ENCODE measurements around the gene WLS. TPM values are rescaled to one million over a fixed set of nuclear protein-coding genes. Genes with fewer than 3 reads are reported as not detected.
"Not testable (repeated sequence)": the region's sequence is repeated elsewhere in the genome, so short reads cannot be mapped to it uniquely, and the experiment has no call there.

Gene WLS
- total and polyA plus RNA-seq, 2 experiments from 2014 or later = 113 to 114 TPM

DNA sequence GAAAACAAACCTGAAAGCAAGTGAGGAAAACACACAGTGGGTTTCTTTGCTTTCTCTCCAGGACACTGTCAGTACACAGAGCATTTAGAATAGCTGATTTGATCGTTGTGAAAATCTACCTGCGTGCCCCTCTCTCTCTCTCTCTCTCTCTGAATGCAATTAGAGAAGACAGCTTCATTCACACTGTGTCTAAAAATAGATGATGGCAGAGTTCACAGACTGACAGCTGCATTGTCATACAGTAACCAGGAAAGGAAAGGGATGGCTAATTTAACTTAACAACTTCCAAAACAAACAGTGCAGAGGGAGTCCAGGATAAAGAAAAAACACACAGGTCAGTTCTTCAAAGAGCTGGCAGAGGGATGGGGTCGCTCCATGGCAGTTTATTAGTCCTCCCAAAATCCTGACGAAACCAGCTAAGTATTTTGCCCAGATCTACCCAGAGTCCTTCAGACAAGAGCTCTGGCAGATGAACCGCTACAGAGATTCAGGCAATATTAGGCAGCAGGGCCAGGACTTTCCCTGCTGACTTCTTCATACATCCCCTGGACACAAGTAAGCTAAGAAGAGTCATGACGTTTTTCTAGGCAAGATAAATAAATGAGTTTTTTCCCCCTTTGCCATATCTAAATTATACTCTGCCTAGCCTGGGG lies 58.9 kb downstream of the WLS start:
- H3K4me1 ChIP-seq (ENCODE audit: low read depth) = peaks cover 45% of the 10 kb centered on the region
- peak in 1 of 2 donors; percentile 40 for DNase-seq (ENCODE audit: low read depth in 1 of 2, low spot score in 1 of 2)
- H3K27ac ChIP-seq = peak overlapping the region; percentile 88
- H3K27me3 ChIP-seq = no peaks in the 10 kb centered on the region
- H3K9me3 ChIP-seq (ENCODE audit: low read depth) = no peaks in the 10 kb centered on the region
- no peak overlapping the region for H3K4me3 ChIP-seq
- no peaks in the 10 kb centered on the region for H3K36me3 ChIP-seq
- TF ChIP-seq, protein P1, sequence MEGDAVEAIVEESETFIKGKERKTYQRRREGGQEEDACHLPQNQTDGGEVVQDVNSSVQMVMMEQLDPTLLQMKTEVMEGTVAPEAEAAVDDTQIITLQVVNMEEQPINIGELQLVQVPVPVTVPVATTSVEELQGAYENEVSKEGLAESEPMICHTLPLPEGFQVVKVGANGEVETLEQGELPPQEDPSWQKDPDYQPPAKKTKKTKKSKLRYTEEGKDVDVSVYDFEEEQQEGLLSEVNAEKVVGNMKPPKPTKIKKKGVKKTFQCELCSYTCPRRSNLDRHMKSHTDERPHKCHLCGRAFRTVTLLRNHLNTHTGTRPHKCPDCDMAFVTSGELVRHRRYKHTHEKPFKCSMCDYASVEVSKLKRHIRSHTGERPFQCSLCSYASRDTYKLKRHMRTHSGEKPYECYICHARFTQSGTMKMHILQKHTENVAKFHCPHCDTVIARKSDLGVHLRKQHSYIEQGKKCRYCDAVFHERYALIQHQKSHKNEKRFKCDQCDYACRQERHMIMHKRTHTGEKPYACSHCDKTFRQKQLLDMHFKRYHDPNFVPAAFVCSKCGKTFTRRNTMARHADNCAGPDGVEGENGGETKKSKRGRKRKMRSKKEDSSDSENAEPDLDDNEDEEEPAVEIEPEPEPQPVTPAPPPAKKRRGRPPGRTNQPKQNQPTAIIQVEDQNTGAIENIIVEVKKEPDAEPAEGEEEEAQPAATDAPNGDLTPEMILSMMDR (IDR thresholded peaks at IDR 0.05; ENCODE audit: low read depth, low read length) = no peak

DNA sequence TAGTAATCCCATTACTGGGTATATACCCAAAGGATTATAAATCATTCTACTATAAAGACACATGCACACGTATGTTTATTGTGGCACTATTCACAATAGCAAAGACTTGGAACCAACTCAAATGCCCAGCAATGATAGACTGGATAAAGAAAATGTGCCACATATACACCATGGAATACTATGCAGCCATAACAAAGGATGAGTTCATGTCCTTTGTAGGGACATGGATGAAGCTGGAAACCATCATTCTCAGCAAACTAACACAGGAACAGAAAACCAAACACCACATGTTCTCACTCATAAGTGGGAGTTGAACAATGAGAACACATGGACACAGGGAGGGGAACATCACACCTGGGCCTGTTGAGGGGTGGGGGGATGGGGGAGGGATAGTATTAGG lies 60.5 kb downstream of the WLS start:
- not testable (repeated sequence) for H3K27ac ChIP-seq; H3K27me3 ChIP-seq; H3K9me3 ChIP-seq (ENCODE audit: low read depth); DNase-seq (ENCODE audit: low read depth in 1 of 2, low spot score in 1 of 2); H3K36me3 ChIP-seq; H3K4me3 ChIP-seq
- H3K4me1 ChIP-seq (ENCODE audit: low read depth) = peaks cover 42% of the 10 kb centered on the region

DNA sequence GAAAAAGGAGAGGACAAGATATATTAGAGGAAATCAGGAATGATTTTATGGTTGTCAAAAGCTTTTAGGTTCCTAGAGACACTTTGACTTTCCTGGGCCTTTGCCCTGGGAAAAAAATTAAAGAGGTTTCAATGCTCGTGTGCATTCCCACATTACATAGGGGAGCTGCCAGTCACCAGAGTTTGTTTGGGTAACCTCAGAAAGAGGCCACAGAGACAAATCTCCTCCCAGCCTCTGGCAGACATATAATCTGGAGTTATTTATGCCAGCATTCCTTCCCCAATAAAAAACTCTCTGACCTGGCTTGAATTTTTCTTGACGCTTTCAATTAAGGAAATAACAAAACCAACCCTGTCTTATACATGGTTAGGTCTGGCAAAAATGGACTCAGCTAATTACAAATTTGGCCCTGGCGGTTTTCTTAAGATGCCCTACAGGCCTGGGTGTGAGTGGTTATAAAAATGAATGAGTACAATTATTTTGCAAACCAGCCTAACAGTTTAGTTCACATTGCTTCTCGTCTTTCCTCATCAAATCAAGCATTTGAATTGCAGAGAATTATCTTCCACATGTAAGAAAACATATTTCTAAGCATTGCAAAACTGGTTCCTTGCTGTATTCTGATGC lies 63.7 kb downstream of the WLS start:
- peak in 1 of 2 donors; percentile 12 for DNase-seq (ENCODE audit: low read depth in 1 of 2, low spot score in 1 of 2)
- TF ChIP-seq, protein P1 (IDR thresholded peaks at IDR 0.05; ENCODE audit: low read depth, low read length) = no peak
- H3K9me3 ChIP-seq (ENCODE audit: low read depth) = no peaks in the 10 kb centered on the region
- no peaks in the 10 kb centered on the region for H3K27me3 ChIP-seq
- H3K27ac ChIP-seq = no peak overlapping the region
- no peaks in the 10 kb centered on the region for H3K36me3 ChIP-seq
- H3K4me1 ChIP-seq (ENCODE audit: low read depth) = peaks cover 17% of the 10 kb centered on the region
- no peak overlapping the region for H3K4me3 ChIP-seq

DNA sequence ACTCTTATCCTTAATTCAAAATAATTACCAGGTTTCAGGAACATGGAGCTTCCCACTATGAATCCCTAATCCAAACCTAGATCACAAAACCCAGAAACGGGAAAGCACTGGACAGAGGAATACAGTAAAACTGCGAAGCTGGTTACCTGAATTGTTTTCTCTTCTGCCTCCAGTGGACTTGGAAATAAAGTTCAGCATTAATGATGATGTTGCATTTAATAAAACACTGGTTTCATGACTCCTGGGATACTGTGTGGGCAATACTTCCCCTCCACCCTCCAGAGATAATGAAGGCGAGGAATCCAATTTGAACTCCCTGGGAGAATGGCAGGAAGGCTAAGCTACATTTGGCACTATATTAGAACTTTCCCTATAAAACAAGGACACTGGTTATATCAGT lies 65.1 kb downstream of the WLS start:
- TF ChIP-seq, protein P1 (IDR thresholded peaks at IDR 0.05; ENCODE audit: low read depth, low read length) = no peak
- DNase-seq (ENCODE audit: low read depth in 1 of 2, low spot score in 1 of 2) = no peak
- no peak overlapping the region for H3K27ac ChIP-seq
- H3K36me3 ChIP-seq = no peaks in the 10 kb centered on the region
- no peak overlapping the region for H3K4me3 ChIP-seq
- H3K4me1 ChIP-seq (ENCODE audit: low read depth) = peaks cover 9% of the 10 kb centered on the region
- no peaks in the 10 kb centered on the region for H3K9me3 ChIP-seq (ENCODE audit: low read depth)
- H3K27me3 ChIP-seq = no peaks in the 10 kb centered on the region

DNA sequence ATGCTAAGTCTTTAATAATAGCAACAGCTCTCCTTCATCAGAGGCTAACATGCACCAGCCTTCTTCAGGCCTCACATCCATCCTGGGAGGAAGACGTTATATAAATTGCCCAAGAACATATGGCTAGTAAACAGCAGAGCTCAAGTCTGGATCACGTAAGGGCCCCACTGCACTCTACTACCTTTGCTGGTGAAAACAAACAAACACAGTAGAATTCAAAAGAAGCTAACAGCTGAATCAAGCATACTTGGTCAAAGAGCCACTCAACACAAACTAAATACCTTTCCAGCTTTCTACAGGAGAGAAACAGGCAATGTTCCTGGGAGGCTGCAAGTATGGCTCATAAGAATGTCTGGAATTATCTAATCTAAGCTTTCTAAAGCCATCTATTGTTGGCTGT lies 66.0 kb downstream of the WLS start:
- DNase-seq (ENCODE audit: low read depth in 1 of 2, low spot score in 1 of 2) = no peak

DNA sequence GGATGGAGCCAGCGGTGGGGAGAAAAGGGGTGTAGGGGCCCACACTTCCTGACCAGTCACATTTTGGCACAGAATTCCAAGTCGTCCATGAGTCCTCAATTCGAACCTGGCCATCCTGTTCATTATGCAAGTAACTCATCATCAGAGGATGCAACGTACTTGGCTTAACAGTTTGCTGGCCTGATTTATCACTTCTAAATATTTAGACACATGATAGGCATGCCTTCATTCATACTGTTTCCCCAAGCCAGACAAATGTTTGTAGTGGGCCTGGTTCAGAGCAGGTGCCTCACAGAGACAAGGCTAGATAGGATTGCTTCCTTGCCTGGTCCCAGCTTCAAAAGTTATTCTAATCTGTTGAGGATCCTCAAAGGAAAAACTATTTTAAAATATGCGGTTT lies 66.7 kb downstream of the WLS start:
- no peak for DNase-seq (ENCODE audit: low read depth in 1 of 2, low spot score in 1 of 2)
- TF ChIP-seq, protein P1 (IDR thresholded peaks at IDR 0.05; ENCODE audit: low read depth, low read length) = no peak
- H3K4me1 ChIP-seq (ENCODE audit: low read depth) = peaks cover 9% of the 10 kb centered on the region
- no peaks in the 10 kb centered on the region for H3K27me3 ChIP-seq
- no peaks in the 10 kb centered on the region for H3K9me3 ChIP-seq (ENCODE audit: low read depth)
- H3K36me3 ChIP-seq = no peaks in the 10 kb centered on the region
- no peak overlapping the region for H3K27ac ChIP-seq
- H3K4me3 ChIP-seq = no peak overlapping the region

More for the DNA sequence above, 66.0 kb downstream of the WLS start:
- Histone ChIP-seq H3K4me3 (no peak overlapping the region), H3K9me3 (ENCODE audit: low read depth) (no peaks in the 10 kb centered on the region), H3K27ac (peak overlapping the region; percentile 45), H3K36me3 (no peaks in the 10 kb centered on the region), H3K4me1 (ENCODE audit: low read depth) (peaks cover 9% of the 10 kb centered on the region), H3K27me3 (no peaks in the 10 kb centered on the region)
- TF ChIP-seq, protein P1 (IDR thresholded peaks at IDR 0.05; ENCODE audit: low read depth, low read length) = no peak

All from cardiac muscle cell (in vitro differentiated cells and primary cell).